ENCODE data around the gene RNF141. TPM values are rescaled to one million over a fixed set of nuclear protein-coding genes. Genes with fewer than 3 reads are reported as not detected.

RNF141 gene
- polyA plus RNA-seq, 5 donors: 28.8 to 45.0 (median 37.3) TPM

- DNase-seq: no peak
These were observed 13.7 kb downstream of the RNF141 start for GRCh38 chr11:10526974-10527918.

- DNase-seq: no peak
These were observed 16.5 kb downstream of the RNF141 start for GRCh38 chr11:10524471-10524870.

GRCh38 chr11:10522921-10523320 is 18.1 kb downstream of the RNF141 start:
- no peak for DNase-seq

- DNase-seq: no peak
These were observed 18.7 kb downstream of the RNF141 start for GRCh38 chr11:10522276-10522675.

GRCh38 chr11:10520562-10520961 is 20.4 kb downstream of the RNF141 start:
- DNase-seq: no peak

- DNase-seq: no peak
These were observed 21.4 kb downstream of the RNF141 start for GRCh38 chr11:10519630-10520029.

- DNase-seq: no peak
These were observed 22.1 kb downstream of the RNF141 start for GRCh38 chr11:10518891-10519290.

- no peak for DNase-seq
These were observed 22.9 kb downstream of the RNF141 start for GRCh38 chr11:10518123-10518522.

GRCh38 chr11:10515418-10515817 is 25.6 kb downstream of the RNF141 start:
- no peak for DNase-seq

- DNase-seq: no peak
These were observed 26.3 kb downstream of the RNF141 start for GRCh38 chr11:10514709-10515108.

- no peak for DNase-seq
These were observed 26.8 kb downstream of the RNF141 start for GRCh38 chr11:10514202-10514601.

- DNase-seq: no peak
These were observed 29.8 kb downstream of the RNF141 start for GRCh38 chr11:10511181-10511621.

- no peak for DNase-seq
These were observed 35.0 kb downstream of the RNF141 start for GRCh38 chr11:10506008-10506370.

- no peak for DNase-seq
These were observed 35.5 kb downstream of the RNF141 start for GRCh38 chr11:10505278-10506007.

GRCh38 chr11:10504490-10504889 is 36.5 kb downstream of the RNF141 start:
- no peak for DNase-seq

GRCh38 chr11:10503777-10504480 is 37.1 kb downstream of the RNF141 start:
- no peak for DNase-seq

GRCh38 chr11:10503221-10503620 is 37.8 kb downstream of the RNF141 start:
- no peak for DNase-seq

GRCh38 chr11:10502770-10503169 is 38.2 kb downstream of the RNF141 start:
- no peak for DNase-seq

GRCh38 chr11:10502065-10502680 is 38.8 kb downstream of the RNF141 start:
- DNase-seq: no peak

GRCh38 chr11:10500757-10501684 is 40.0 kb downstream of the RNF141 start:
- no peak for DNase-seq
